Hepatocyte (in vitro differentiated cells): Measurements from ENCODE around the gene TOX2.

Source experiments
- CTCF ChIP-seq: fragments of 200-600 bp; sonication (generic); IDR thresholded peaks from 2 replicates; pipeline ENCODE4 v1.5.1; 2016; ENCODE audit warnings: antibody characterized with exemption, mild to moderate bottlenecking; ENCODE audit not compliant: poor library complexity
- EZH2 ChIP-seq: fragments of 200-600 bp; sonication (generic); IDR thresholded peaks from 2 replicates; pipeline ENCODE4 v1.6.1; 2016; ENCODE audit warnings: antibody characterized with exemption, mild to moderate bottlenecking, borderline replicate concordance
- EZH2phosphoT487 ChIP-seq: fragments of 200-600 bp; sonication (generic); IDR thresholded peaks from one replicate; pipeline ENCODE4 v1.6.1; 2018; ENCODE audit warnings: antibody characterized with exemption, mild to moderate bottlenecking, low read depth, moderate library complexity; ENCODE audit not compliant: unreplicated experiment, severe bottlenecking

GRCh38 chr20:44081888-44082287 is 167.2 kb downstream of the TOX2 start:
- no peak for TF ChIP-seq CTCF
- TF ChIP-seq EZH2phosphoT487 = no peak
- TF ChIP-seq EZH2 = no peak
